ENCODE measurements around the gene YAP1.

Gene YAP1

DNA sequence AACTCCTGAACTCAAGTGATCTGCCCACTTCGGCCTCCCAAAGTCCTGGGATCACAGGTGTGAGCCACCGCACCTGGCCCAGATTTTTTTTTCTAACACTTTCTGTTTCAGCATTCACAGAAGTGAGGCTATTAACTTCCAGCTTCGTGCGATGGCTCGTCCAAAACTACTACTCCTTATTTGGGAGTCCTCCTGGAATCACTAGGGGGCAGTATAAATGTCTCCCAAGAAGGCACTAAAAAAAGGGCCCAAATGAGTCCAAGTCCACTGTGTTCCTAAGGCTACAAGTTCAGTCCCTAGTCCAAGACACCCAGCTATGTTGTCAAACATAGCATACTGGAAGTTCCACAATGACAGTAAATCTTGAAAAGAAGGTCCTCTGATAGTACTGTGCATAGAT lies 143.8 kb downstream of the YAP1 start (continued):
- TF ChIP-seq CSDC2 (CRISPR knock-in tag; IDR thresholded peaks at IDR 0.05), result no peak
- no peak for TF ChIP-seq ZFP30 (CRISPR knock-in tag; IDR thresholded peaks at IDR 0.05)

DNA sequence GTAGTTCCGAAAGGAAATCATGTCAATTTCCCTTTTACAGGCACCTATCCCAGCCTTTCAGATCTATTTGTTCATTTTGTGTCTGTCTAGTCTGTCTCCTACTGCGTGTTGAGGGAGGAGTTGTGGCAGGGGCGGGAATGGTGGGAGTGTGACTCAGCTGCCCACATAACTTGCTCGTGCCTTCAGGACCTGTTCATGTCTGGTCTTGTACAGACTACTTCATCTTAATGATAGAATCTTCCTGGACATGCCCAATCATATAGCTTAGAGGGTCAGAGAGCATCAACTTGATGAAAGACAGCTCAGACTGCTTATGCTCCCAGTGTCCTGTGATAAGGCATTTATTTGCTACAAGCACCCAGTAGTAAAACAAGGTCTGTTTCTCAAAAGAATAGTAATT lies 146.0 kb downstream of the YAP1 start:
- TF ChIP-seq TOX (CRISPR knock-in tag; IDR thresholded peaks at IDR 0.05; ENCODE audit: borderline replicate concordance) (no peak), ZNF565 (CRISPR knock-in tag; conservative IDR thresholded peaks at IDR 0.05; ENCODE audit: low read depth) (no peak), ISL1 (CRISPR knock-in tag; IDR thresholded peaks at IDR 0.05) (no peak), BACH2 (CRISPR knock-in tag; IDR thresholded peaks at IDR 0.05; ENCODE audit: borderline replicate concordance) (no peak), ESRRG (CRISPR knock-in tag; IDR thresholded peaks at IDR 0.05) (no peak), RARB (CRISPR knock-in tag; IDR thresholded peaks at IDR 0.05) (no peak), ARNTL (CRISPR knock-in tag; IDR thresholded peaks at IDR 0.05; ENCODE audit: borderline replicate concordance, low read depth) (no peak), OSR1 (CRISPR knock-in tag; IDR thresholded peaks at IDR 0.05) (no peak), ZNF8 (CRISPR knock-in tag; IDR thresholded peaks at IDR 0.05) (no peak), ZNF70 (CRISPR knock-in tag; IDR thresholded peaks at IDR 0.05) (no peak), SNAI2 (CRISPR knock-in tag; IDR thresholded peaks at IDR 0.05) (no peak), TCF4 (CRISPR knock-in tag; IDR thresholded peaks at IDR 0.05; ENCODE audit: borderline replicate concordance) (no peak)
- TF ChIP-seq, protein P1, sequence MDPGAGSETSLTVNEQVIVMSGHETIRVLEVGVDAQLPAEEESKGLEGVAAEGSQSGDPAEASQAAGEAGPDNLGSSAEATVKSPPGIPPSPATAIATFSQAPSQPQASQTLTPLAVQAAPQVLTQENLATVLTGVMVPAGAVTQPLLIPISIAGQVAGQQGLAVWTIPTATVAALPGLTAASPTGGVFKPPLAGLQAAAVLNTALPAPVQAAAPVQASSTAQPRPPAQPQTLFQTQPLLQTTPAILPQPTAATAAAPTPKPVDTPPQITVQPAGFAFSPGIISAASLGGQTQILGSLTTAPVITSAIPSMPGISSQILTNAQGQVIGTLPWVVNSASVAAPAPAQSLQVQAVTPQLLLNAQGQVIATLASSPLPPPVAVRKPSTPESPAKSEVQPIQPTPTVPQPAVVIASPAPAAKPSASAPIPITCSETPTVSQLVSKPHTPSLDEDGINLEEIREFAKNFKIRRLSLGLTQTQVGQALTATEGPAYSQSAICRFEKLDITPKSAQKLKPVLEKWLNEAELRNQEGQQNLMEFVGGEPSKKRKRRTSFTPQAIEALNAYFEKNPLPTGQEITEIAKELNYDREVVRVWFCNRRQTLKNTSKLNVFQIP (CRISPR knock-in tag; IDR thresholded peaks at IDR 0.05; ENCODE audit: borderline replicate concordance, low read depth), result no peak
- TF ChIP-seq, protein P2, sequence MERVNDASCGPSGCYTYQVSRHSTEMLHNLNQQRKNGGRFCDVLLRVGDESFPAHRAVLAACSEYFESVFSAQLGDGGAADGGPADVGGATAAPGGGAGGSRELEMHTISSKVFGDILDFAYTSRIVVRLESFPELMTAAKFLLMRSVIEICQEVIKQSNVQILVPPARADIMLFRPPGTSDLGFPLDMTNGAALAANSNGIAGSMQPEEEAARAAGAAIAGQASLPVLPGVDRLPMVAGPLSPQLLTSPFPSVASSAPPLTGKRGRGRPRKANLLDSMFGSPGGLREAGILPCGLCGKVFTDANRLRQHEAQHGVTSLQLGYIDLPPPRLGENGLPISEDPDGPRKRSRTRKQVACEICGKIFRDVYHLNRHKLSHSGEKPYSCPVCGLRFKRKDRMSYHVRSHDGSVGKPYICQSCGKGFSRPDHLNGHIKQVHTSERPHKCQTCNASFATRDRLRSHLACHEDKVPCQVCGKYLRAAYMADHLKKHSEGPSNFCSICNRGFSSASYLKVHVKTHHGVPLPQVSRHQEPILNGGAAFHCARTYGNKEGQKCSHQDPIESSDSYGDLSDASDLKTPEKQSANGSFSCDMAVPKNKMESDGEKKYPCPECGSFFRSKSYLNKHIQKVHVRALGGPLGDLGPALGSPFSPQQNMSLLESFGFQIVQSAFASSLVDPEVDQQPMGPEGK (CRISPR knock-in tag; IDR thresholded peaks at IDR 0.05; ENCODE audit: borderline replicate concordance), result no peak
- TF ChIP-seq, protein P3, sequence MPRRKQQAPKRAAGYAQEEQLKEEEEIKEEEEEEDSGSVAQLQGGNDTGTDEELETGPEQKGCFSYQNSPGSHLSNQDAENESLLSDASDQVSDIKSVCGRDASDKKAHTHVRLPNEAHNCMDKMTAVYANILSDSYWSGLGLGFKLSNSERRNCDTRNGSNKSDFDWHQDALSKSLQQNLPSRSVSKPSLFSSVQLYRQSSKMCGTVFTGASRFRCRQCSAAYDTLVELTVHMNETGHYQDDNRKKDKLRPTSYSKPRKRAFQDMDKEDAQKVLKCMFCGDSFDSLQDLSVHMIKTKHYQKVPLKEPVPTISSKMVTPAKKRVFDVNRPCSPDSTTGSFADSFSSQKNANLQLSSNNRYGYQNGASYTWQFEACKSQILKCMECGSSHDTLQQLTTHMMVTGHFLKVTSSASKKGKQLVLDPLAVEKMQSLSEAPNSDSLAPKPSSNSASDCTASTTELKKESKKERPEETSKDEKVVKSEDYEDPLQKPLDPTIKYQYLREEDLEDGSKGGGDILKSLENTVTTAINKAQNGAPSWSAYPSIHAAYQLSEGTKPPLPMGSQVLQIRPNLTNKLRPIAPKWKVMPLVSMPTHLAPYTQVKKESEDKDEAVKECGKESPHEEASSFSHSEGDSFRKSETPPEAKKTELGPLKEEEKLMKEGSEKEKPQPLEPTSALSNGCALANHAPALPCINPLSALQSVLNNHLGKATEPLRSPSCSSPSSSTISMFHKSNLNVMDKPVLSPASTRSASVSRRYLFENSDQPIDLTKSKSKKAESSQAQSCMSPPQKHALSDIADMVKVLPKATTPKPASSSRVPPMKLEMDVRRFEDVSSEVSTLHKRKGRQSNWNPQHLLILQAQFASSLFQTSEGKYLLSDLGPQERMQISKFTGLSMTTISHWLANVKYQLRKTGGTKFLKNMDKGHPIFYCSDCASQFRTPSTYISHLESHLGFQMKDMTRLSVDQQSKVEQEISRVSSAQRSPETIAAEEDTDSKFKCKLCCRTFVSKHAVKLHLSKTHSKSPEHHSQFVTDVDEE (CRISPR knock-in tag; IDR thresholded peaks at IDR 0.05), result no peak
- peak; percentile 97 for ATAC-seq

DNA sequence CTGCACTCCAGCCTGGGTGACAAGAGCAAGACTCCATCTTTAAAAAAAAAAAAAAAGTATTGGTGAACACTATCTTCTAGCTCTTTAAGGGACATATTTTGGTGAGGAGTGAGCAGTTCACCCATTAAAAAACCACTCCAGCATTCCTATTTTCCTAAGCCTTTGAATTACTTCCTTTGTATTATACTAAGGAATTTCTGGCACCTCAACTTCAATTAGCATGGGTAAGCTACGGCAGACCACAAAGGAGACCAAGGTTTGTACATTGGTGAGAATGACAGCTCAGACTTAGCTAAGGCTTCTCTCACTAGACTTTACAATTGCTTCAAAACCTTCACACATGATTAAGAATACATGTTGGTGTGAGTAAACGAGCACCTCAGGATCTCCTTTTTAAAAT lies 150.0 kb downstream of the YAP1 start:
- ATAC-seq, result no peak
- no peak for TF ChIP-seq TCF4 (CRISPR knock-in tag; IDR thresholded peaks at IDR 0.05; ENCODE audit: borderline replicate concordance)

DNA sequence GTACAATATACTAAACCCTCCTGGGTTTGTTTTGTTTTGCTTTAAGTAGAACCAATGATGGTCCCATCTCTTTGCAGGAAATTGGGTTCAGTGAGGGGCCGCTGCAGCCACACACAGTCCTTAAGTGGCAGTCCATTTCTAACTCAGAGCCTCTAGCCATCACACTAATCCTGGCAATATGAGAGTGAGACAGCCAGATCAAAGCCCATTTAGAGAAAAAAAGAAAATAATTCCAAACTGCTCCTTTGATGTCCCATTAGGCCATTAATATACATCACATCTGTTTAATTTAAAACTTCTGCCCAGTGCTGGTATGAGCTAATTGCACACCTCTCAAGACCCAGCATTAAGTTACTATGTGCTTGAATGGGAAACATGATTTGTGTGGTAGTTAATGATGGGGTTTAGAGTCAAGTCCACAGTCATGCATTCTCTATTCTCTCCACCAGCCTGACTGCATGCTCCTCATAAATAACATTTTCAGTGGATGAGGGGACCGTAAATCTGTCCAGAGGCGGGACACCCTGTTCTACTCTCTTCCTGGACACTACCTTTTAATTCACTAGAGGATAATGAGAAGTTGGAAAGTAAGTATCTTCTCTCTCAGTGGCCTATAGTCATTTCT lies 153.2 kb downstream of the YAP1 start:
- ATAC-seq, result no peak
- TF ChIP-seq GLIS3 (CRISPR knock-in tag; IDR thresholded peaks at IDR 0.05) (no peak), OSR1 (CRISPR knock-in tag; IDR thresholded peaks at IDR 0.05) (no peak), TCF4 (CRISPR knock-in tag; IDR thresholded peaks at IDR 0.05; ENCODE audit: borderline replicate concordance) (no peak), ISL1 (CRISPR knock-in tag; IDR thresholded peaks at IDR 0.05) (no peak), ZFP30 (CRISPR knock-in tag; IDR thresholded peaks at IDR 0.05) (no peak), ZNF8 (CRISPR knock-in tag; IDR thresholded peaks at IDR 0.05) (no peak), ARNTL (CRISPR knock-in tag; IDR thresholded peaks at IDR 0.05; ENCODE audit: borderline replicate concordance, low read depth) (no peak), TOX (CRISPR knock-in tag; IDR thresholded peaks at IDR 0.05; ENCODE audit: borderline replicate concordance) (no peak), ZC3H10 (CRISPR knock-in tag; IDR thresholded peaks at IDR 0.05) (no peak), RARB (CRISPR knock-in tag; IDR thresholded peaks at IDR 0.05) (no peak), ESRRG (CRISPR knock-in tag; IDR thresholded peaks at IDR 0.05) (no peak), PPARA (CRISPR knock-in tag; IDR thresholded peaks at IDR 0.05; ENCODE audit: borderline replicate concordance) (no peak), ZNF70 (CRISPR knock-in tag; IDR thresholded peaks at IDR 0.05) (no peak)
- TF ChIP-seq, protein P1 (CRISPR knock-in tag; IDR thresholded peaks at IDR 0.05; ENCODE audit: borderline replicate concordance, low read depth), result no peak
- TF ChIP-seq, protein P4, sequence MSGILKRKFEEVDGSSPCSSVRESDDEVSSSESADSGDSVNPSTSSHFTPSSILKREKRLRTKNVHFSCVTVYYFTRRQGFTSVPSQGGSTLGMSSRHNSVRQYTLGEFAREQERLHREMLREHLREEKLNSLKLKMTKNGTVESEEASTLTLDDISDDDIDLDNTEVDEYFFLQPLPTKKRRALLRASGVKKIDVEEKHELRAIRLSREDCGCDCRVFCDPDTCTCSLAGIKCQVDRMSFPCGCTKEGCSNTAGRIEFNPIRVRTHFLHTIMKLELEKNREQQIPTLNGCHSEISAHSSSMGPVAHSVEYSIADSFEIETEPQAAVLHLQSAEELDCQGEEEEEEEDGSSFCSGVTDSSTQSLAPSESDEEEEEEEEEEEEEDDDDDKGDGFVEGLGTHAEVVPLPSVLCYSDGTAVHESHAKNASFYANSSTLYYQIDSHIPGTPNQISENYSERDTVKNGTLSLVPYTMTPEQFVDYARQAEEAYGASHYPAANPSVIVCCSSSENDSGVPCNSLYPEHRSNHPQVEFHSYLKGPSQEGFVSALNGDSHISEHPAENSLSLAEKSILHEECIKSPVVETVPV (CRISPR knock-in tag; IDR thresholded peaks at IDR 0.05), result no peak
- TF ChIP-seq, protein P5, sequence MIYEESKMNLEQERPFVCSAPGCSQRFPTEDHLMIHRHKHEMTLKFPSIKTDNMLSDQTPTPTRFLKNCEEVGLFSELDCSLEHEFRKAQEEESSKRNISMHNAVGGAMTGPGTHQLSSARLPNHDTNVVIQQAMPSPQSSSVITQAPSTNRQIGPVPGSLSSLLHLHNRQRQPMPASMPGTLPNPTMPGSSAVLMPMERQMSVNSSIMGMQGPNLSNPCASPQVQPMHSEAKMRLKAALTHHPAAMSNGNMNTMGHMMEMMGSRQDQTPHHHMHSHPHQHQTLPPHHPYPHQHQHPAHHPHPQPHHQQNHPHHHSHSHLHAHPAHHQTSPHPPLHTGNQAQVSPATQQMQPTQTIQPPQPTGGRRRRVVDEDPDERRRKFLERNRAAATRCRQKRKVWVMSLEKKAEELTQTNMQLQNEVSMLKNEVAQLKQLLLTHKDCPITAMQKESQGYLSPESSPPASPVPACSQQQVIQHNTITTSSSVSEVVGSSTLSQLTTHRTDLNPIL (CRISPR knock-in tag; IDR thresholded peaks at IDR 0.05; ENCODE audit: low read depth), result no peak
- TF ChIP-seq, protein P2 (CRISPR knock-in tag; IDR thresholded peaks at IDR 0.05; ENCODE audit: borderline replicate concordance), result no peak

Data from SK-N-SH treated with all-trans-retinoic acid at 6 μM for 48 hours (cell line).